GM21723 (cell line): ENCODE measurements around the gene ST6GALNAC5.
A peak's percentile ranks its signal among the peaks of the same experiment; 100 is the strongest.
"Not testable (repeated sequence)": the region's sequence is repeated elsewhere in the genome, so short reads cannot be mapped to it uniquely, and the experiment has no call there.

Experiments used
- ATAC-seq: cut with Tn5 transposase; IDR thresholded peaks from one replicate; pipeline ENCODE4 v1.9.1; 2021; ENCODE audit warnings: mild to moderate bottlenecking, moderate library complexity; ENCODE audit not compliant: unreplicated experiment

The ST6GALNAC5 gene

DNA sequence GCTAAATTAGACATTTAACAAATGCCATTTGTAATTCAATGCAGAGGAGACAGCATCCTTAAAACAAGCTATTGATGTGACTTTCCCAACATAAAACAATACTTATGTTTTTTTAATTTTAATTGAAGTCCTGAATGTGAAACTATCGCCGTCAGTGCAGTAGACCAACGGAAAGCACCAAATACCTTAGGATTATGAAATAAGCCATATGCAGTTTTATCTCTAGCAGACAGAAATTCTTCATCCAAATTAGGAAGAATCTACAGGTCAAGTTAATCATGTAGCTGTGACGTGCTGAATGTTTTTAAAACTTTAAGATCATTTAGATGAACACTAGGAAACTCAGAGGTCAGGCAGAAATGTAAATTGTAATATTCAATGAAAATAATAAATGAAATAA is 714 bp upstream of the ST6GALNAC5 start:
- no peak for ATAC-seq

GRCh38 chr1:76868154-76868882 is 1.0 kb downstream of the ST6GALNAC5 start:
- ATAC-seq: no peak

DNA sequence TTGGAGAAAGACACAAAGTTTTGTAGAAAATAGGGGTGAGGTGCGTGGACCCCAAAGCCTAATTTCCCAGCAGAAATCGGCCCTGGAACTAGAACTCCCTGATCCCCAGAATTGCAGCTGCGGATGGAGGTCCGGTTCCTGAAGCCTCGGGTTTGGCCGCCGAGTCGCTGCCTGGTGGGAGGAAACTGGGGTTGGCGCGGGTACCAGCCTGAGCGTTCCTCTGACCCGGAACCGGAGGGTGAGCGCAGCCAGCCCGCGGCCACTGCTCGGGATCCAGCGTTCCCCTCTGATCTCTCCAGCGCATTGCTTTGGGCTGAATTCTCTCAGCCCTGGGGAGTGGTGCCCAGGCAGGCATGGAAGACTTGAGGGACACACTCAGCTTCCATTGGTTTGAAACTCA is 1.6 kb downstream of the ST6GALNAC5 start:
- ATAC-seq: no peak

DNA sequence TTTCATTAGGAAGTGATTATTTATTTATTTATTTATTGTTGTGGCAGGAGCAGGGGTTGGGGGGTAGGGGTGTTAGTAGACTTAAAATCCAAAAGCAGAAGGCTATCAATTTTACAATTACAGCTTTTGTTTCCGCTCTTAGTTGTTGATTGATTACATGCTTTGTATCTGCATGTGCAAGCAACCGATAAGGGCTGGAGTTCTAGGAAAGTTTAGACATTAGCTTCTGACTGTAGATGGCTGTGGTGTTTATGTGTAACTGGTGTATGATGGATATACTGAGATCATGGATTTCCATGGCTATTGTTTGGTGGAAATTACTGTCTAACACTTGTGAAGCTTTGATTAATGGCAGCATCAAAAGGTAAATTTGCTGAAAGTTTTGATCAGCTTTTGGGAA is 2.8 kb downstream of the ST6GALNAC5 start:
- ATAC-seq: no peak

DNA sequence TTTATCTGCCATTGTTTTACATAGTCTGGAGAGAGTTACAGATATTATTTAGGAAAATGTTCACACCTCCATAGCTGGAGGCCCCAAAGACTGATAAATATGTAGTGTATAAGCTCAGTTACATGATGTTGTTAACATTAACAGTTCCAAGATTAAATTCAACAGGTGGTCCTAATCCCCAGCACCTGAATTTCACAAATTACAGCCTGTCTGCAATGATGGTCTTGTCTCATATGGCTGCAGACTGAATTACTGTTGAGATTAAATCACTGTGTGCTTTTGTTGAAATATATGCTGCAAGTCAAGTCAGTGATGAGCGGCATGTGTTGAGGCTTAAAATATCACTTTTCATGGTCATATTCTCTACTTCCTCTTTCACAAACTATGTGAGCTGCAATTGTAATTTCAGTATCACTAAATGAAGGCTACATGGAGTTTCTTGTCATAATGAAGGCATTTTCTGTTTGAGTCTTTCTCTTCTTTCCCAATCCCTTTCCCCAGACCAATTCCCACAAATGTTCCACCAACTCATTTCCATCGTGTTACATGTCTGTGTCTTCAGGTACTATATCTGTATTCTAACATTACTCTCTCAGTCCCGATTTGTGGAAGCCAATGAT is 4.2 kb downstream of the ST6GALNAC5 start:
- peak; percentile 94 for ATAC-seq

DNA sequence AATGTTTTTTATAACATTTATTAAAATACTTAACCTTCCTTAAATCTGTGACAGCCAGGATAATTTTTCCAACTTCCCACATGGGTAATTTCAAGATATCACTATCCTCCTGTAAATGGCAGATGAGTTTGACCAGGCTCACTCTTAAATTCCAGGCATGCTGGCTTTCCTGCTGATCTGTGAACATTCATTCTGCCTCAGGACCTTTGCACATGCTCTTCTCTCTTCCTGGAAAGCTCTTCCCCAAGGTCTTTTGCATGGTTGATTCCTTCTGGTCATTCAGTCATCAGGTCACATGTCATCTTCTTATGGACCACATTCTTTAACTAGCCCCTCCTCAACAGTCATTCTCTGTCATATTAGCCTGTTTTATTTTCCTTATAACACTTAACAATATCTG is 5.7 kb downstream of the ST6GALNAC5 start:
- ATAC-seq: no peak

DNA sequence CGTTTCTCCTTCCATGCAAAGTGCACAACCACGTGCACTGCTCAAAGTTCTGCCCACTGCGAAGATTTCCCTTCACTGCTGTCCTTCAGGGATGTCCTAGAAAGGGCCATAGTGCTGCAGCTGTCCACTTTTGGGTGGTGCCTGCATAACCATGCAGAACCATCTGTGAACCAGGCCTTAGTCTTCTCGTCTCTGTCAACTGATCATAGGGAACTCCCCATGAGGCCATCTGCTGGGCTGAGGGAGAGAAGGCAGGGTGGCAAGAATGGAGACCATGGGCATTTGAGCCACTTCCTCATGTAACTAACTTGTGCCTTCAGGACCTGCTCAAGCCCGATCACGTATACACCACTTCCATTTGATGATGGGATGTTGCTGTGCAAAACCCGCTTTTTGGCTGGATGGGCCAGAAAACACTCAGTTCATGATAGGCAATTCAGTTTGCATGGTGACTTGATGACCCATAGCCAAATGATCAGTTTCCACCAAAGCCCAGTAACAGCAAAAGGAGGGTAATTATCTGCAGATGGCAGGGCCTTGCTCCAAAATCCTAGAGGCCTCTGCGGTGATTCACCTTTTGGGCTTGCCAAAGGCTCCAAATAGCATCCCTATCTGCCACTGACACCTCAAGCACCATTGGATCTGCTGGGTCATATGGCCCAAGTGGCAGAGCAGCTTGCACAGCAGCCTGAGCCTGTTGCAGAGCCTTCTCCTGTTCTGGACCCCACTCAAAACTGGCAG is 9.5 kb downstream of the ST6GALNAC5 start:
- ATAC-seq: no peak

GRCh38 chr1:76879014-76879413 is 11.7 kb downstream of the ST6GALNAC5 start:
- ATAC-seq: not testable (repeated sequence)

- ATAC-seq: no peak
Observed at GRCh38 chr1:76881762-76882161, 14.5 kb downstream of the ST6GALNAC5 start.

- no peak for ATAC-seq
Observed at GRCh38 chr1:76891931-76892622, 24.8 kb downstream of the ST6GALNAC5 start.

DNA sequence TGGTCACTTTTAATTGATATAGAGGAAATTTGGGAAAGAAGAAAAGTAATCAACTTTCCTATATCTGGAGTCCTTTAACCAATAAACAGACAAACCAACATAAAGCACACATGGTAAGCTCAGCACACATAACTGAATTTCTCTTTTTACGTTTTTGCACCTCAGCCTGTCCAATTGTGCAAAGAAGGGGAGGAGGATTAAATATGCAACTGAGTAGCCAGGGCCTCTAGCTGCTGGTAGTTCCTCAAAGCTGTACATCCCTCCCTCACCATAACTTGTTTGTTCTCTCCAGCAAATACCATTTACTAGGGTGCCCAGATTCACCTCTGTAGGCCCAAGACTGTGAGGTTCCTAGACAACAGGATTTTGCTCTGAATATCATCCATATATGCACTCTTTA is 25.4 kb downstream of the ST6GALNAC5 start:
- ATAC-seq: no peak

DNA sequence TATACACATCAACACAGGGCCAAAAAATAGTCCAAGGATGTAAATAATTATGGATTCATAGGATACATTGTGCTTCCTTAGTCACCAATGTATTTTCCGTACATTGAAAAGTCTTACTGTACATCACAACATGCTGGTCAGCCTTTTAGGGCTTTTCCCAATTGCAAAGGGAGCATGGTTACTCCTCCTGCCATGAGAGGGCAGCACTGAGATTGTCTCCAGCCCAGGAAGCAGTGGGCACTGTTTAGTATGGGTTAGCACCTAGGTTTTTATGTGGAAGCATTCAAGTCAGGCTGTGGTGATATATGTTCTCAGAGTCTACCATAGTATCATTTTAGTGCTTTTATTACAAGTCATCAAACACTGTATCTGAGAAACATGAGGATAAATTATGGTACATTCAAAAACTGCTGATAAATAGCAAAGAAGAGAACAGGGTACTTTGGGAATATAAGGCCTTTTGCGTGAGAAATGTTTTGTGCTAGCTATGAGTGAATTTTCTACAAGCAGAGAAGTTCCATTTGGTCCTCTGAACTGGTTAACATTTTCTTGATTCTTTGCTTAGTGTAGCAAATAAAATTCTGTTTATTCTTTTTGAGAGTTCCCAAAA is 34.0 kb downstream of the ST6GALNAC5 start:
- ATAC-seq: peak; percentile 81

DNA sequence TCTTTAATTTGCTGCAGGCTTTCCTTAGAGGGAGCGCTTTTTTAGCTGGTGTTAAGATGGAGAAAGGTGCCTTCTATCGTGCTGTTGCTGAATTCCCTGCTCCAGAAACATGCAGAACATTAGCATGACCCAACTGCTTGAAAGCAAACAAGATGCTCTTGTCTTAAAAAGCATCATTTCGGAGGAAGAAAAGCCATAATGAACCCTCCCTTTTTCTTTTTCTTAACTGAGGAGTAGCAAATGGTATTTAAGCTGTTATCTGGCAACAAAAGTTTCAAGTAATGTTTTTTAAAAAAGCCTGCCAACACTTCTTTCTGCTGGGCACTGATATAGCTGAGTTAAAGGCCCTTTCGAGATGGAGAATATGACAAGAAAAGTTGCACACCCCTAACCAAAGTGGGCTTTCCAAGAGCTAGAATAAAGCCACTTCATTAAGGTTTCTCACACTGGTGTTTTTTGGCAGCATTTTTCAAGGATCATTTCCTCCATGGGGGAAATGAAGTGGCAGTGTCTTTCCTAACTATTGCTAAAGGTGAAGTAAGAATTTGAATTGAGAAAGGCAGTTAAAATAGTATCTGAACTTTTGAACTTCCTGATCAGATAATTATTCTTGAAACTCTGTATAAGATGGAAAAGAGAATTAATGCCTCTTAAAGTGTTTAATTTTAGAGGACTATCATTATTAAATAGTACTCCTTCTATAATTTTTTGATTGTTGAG is 38.8 kb downstream of the ST6GALNAC5 start:
- ATAC-seq: no peak

GRCh38 chr1:76909311-76909710 is 42.0 kb downstream of the ST6GALNAC5 start:
- no peak for ATAC-seq

DNA sequence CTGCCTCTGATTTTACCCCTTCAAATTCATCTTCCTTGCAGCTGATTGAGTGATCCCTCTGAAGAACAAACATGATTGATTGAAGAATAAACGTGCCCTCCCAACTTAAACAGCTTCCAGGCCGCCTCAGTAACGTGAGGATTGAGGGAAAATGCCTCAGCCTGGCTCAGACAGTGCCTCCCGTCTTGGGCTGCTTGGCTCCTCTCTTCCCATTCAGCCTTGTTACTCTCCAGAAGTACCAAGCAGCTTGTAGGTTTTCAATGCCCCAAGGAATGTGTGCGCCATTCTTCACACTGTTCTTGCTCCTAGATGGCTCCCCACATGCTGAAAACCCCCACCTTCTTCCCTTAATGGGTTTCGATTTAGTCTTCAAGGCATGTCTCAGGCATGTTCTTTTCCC is 51.8 kb downstream of the ST6GALNAC5 start:
- no peak for ATAC-seq

DNA sequence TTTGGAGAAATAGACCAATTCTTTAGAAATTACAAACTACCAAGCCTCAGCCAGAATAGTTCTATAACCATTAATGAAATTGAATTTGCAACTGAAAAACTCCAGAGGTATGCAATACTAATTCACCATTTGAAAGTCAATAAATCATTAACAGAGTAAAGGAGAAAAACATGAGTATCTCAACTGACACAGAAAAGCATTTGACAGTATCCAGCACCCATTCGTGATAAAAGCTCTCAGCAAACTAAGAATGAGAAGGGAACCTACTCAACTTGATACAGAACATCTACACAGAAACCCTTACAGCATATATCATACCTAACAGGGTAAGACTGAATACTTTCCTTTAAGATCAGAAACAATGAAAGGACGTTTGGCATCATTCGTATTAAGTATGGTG is 54.3 kb downstream of the ST6GALNAC5 start:
- no peak for ATAC-seq

- ATAC-seq: no peak
Observed at GRCh38 chr1:76925825-76926224, 58.5 kb downstream of the ST6GALNAC5 start.

DNA sequence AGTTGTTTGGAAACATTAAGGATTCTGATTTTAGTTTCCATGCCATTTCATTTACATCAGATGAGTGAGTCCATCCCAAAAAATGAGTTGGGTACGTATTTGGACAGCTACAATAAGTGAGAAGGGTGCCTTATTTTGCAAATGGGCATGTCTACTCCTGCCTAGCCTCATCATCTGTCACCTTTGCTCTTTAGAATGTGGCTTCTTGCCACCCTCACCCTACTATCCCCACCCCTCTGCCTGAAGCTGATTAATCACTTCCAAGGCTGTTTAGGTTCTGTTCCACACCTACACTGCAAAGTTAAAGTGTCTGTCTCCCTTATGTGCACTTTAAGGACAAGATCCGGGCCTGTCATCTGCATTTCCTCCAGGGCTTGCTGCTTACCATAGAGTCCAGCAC is 61.2 kb downstream of the ST6GALNAC5 start:
- no peak for ATAC-seq

DNA sequence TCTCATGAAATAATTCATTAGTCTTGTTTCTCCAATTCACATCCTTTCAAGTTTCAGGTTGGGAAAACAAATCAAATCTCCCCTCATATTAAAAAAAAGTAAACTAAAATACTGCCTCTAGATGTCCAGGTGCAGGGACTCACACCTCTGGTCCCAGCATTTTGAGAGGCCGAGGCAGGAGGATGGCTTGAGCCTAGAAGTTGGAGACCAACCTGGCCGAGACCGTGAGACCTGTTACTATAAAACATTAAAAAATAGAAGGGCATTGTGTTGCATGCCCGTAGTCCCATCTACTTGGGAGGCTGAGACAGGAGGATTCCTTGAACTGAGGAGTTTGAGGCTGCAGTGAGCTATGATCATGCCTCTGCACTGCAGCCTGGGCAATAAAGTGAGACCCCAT is 61.9 kb downstream of the ST6GALNAC5 start:
- no peak for ATAC-seq
